Liver (tissue), 9 donors: ENCODE results near the gene PPP2R5C. TPM values are rescaled to one million over a fixed set of nuclear protein-coding genes. Genes with fewer than 3 reads are reported as not detected.

Experiments used
- DNase-seq: peaks from one replicate; pipeline ENCODE4 v3.0.0-alpha.2; 2017; ENCODE audit warnings: low spot score
- H3K27ac ChIP-seq, 2 donors: one replicate each; pipeline ENCODE4 v1.7.0; 2013; ENCODE audit warnings: inconsistent platforms in 2 of 2, low read length in 2 of 2, control low read depth in 1 of 2, low read depth in 1 of 2, mild to moderate bottlenecking in 1 of 2
- H3K27me3 ChIP-seq, 4 donors: one replicate each; pipeline versions ENCODE4 v1.6.1 to v1.7.0; 2013; ENCODE audit warnings: low read length in 3 of 4, inconsistent platforms in 1 of 4, mild to moderate bottlenecking in 1 of 4, moderate library complexity in 1 of 4; ENCODE audit not compliant: control insufficient read depth in 4 of 4, insufficient read depth in 4 of 4
- H3K36me3 ChIP-seq, 4 donors: one replicate each; pipeline versions ENCODE4 v1.6.1 to v1.7.0; 2013; ENCODE audit warnings: low read length in 3 of 4, mild to moderate bottlenecking in 3 of 4, low read depth in 1 of 4, moderate library complexity in 1 of 4; ENCODE audit not compliant: control insufficient read depth in 4 of 4, insufficient read depth in 3 of 4
- H3K4me1 ChIP-seq, 4 donors: one replicate each; pipeline versions ENCODE4 v1.6.1 to v1.7.0; 2013; ENCODE audit warnings: low read length in 3 of 4, mild to moderate bottlenecking in 3 of 4, moderate library complexity in 1 of 4; ENCODE audit not compliant: control insufficient read depth in 4 of 4, insufficient read depth in 4 of 4
- H3K4me3 ChIP-seq, 3 donors: one replicate each; pipeline versions ENCODE4 v1.6.1 to v1.7.0; 2013; ENCODE audit warnings: low read length in 3 of 3, control low read depth in 1 of 3, low read depth in 1 of 3, mild to moderate bottlenecking in 1 of 3
- H3K9ac ChIP-seq, 2 donors: one replicate each; pipeline ENCODE4 v1.7.0; 2013; ENCODE audit warnings: low read length in 2 of 2, mild to moderate bottlenecking in 2 of 2, moderate library complexity in 2 of 2, control low read depth in 1 of 2, low read depth in 1 of 2
- H3K9me3 ChIP-seq, 4 donors: one replicate each; pipeline versions ENCODE4 v1.6.1 to v1.7.0; 2013; ENCODE audit warnings: low read length in 3 of 4; ENCODE audit not compliant: control insufficient read depth in 4 of 4
- ATF3 ChIP-seq: IDR thresholded peaks from 2 replicates; pipeline ENCODE4 v1.6.1; 2016; ENCODE audit warnings: antibody characterized with exemption
- CTCF ChIP-seq: fragments of 150-350 bp; IDR thresholded peaks from 2 replicates; pipeline ENCODE4 v1.5.1; 2017; ENCODE audit warnings: improper control_type of control experiment, low read depth, low read length; ENCODE audit not compliant: missing input control
- EGR1 ChIP-seq, 2 donors: IDR thresholded peaks; 2 replicates each; pipeline ENCODE4 v1.6.1; 2016 to 2018; ENCODE audit warnings: antibody characterized with exemption in 2 of 2, low read depth in 2 of 2
- FOXA1 ChIP-seq: IDR thresholded peaks from 2 replicates; pipeline ENCODE4 v1.6.1; 2016; ENCODE audit warnings: antibody characterized with exemption
- FOXA2 ChIP-seq: IDR thresholded peaks from 2 replicates; pipeline ENCODE4 v1.6.1; 2016; ENCODE audit warnings: antibody characterized with exemption
- GABPA ChIP-seq, 2 donors: IDR thresholded peaks in 1 of 2; conservative IDR thresholded peaks in 1 of 2; 2 replicates each; pipeline ENCODE4 v1.6.1; 2016; ENCODE audit warnings: antibody characterized with exemption in 2 of 2, mild to moderate bottlenecking in 1 of 2, moderate library complexity in 1 of 2
- HNF4A ChIP-seq, 2 donors: conservative IDR thresholded peaks; 2 replicates each; pipeline ENCODE4 v1.6.1; 2016; ENCODE audit warnings: antibody characterized with exemption in 2 of 2, mild to moderate bottlenecking in 2 of 2
- HNF4G ChIP-seq: IDR thresholded peaks from 2 replicates; pipeline ENCODE4 v1.6.1; 2016; ENCODE audit warnings: antibody characterized with exemption
- JUND ChIP-seq, 2 donors: IDR thresholded peaks; 2 replicates each; pipeline ENCODE4 v1.6.1; 2016; ENCODE audit warnings: antibody characterized with exemption in 2 of 2
- RAD21 ChIP-seq, 2 donors: IDR thresholded peaks; 2 replicates each; pipeline ENCODE4 v1.6.1; 2016; ENCODE audit warnings: antibody characterized with exemption in 2 of 2, mild to moderate bottlenecking in 2 of 2
- REST ChIP-seq: IDR thresholded peaks from 2 replicates; pipeline ENCODE4 v1.6.1; 2016; ENCODE audit warnings: antibody characterized with exemption, mild to moderate bottlenecking
- RXRA ChIP-seq, 2 donors: IDR thresholded peaks; 2 replicates each; pipeline ENCODE4 v1.6.1; 2017 to 2018; ENCODE audit warnings: antibody characterized with exemption in 2 of 2, mild to moderate bottlenecking in 1 of 2
- SP1 ChIP-seq: IDR thresholded peaks from 2 replicates; pipeline ENCODE4 v1.6.1; 2018; ENCODE audit warnings: antibody characterized with exemption, mild to moderate bottlenecking
- TAF1 ChIP-seq: conservative IDR thresholded peaks from 2 replicates; pipeline ENCODE4 v1.6.1; 2016; ENCODE audit warnings: antibody characterized with exemption, mild to moderate bottlenecking
- YY1 ChIP-seq: IDR thresholded peaks from 2 replicates; pipeline ENCODE4 v1.6.1; 2016; ENCODE audit warnings: antibody characterized with exemption, mild to moderate bottlenecking
- WGBS: extraction: QIAGEN DNeasy Blood & Tissue Kit; methylation state at CpG from one replicate; pipeline ENCODE4 v1.1.7; 2013; 5-methylcytosine and 5-hydroxymethylcytosine counted together
- polyA plus RNA-seq, 2 donors: library from polyadenylated mRNA; stranded (reverse) in 1 of 2; unstranded in 1 of 2; fragments of 200-250 nt in 1 of 2; fragments of >200 nt in 1 of 2; fragmentation: Nextera tagmentation in 1 of 2; extraction: Ambion mirVana in 1 of 2; gene quantifications; one replicate each; pipeline versions ENCODE4 v1.2.1 to v1.2.3, GENCODE V29; 2013 to 2015
- total RNA-seq, 2 donors: library from RNA; depleted of rRNA; stranded (reverse); fragments of >200 nt; gene quantifications; one replicate each; pipeline ENCODE4 v1.2.3, GENCODE V29; 2014
- TF ChIP-seq, protein P1 (sequence below): IDR thresholded peaks from 2 replicates; pipeline ENCODE4 v1.6.1; 2016; ENCODE audit warnings: antibody characterized with exemption
- TF ChIP-seq, protein P2 (sequence below): IDR thresholded peaks from 2 replicates; pipeline ENCODE4 v1.6.1; 2016; ENCODE audit warnings: antibody characterized with exemption
- donor health status: healthy.
- donor health status: healthy.
- donor health status: healthy.
- donor health status: healthy.
- donor health status: healthy.

The PPP2R5C gene
- total and polyA plus RNA-seq, 4 donors = 33.5 to 52.3 (median 43.9) TPM

- Histone ChIP-seq H3K4me3 (no peak overlapping the region), H3K9me3 (no peaks in the 10 kb centered on the region), H3K27me3 (no peaks in the 10 kb centered on the region), H3K4me1 (peaks cover 3 to 7% (median 5%) of the 10 kb centered on the region in 4 donors), H3K36me3 (peaks cover 0 to 3% (median 0%) of the 10 kb centered on the region in 4 donors), H3K9ac (no peak overlapping the region), H3K27ac (no peak overlapping the region)
- no peak for TF ChIP-seq RAD21 (IDR thresholded peaks at IDR 0.05)
- TF ChIP-seq TAF1 = no peak
- no peak for TF ChIP-seq HNF4A (conservative IDR thresholded peaks at IDR 0.05)
- no peak for TF ChIP-seq GABPA (IDR thresholded peaks at IDR 0.05 in 1 of 2, conservative IDR thresholded peaks at IDR 0.05 in 1 of 2)
- TF ChIP-seq, protein P1, sequence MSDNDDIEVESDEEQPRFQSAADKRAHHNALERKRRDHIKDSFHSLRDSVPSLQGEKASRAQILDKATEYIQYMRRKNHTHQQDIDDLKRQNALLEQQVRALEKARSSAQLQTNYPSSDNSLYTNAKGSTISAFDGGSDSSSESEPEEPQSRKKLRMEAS = no peak
- TF ChIP-seq FOXA1 = no peak
- TF ChIP-seq JUND (IDR thresholded peaks at IDR 0.05) = no peak
- TF ChIP-seq REST = no peak
- no peak for TF ChIP-seq YY1
- TF ChIP-seq, protein P2, sequence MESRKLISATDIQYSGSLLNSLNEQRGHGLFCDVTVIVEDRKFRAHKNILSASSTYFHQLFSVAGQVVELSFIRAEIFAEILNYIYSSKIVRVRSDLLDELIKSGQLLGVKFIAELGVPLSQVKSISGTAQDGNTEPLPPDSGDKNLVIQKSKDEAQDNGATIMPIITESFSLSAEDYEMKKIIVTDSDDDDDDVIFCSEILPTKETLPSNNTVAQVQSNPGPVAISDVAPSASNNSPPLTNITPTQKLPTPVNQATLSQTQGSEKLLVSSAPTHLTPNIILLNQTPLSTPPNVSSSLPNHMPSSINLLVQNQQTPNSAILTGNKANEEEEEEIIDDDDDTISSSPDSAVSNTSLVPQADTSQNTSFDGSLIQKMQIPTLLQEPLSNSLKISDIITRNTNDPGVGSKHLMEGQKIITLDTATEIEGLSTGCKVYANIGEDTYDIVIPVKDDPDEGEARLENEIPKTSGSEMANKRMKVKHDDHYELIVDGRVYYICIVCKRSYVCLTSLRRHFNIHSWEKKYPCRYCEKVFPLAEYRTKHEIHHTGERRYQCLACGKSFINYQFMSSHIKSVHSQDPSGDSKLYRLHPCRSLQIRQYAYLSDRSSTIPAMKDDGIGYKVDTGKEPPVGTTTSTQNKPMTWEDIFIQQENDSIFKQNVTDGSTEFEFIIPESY = no peak
- TF ChIP-seq ATF3 = no peak
- TF ChIP-seq EGR1 (IDR thresholded peaks at IDR 0.05; ENCODE audit: low read depth in 2 of 2) = no peak
- no peak for TF ChIP-seq CTCF
- TF ChIP-seq FOXA2 = no peak
- no peak for TF ChIP-seq SP1
- no peak for DNase-seq
- WGBS = 98% methylated on average over 8 of the region's 8 CpGs
Observed at GRCh38 chr14:101796016-101796415, 34.5 kb downstream of the PPP2R5C start.

- Histone ChIP-seq H3K4me1 (peaks cover 3 to 7% (median 5%) of the 10 kb centered on the region in 4 donors), H3K36me3 (peaks cover 0 to 3% (median 0%) of the 10 kb centered on the region in 4 donors), H3K27ac (no peak overlapping the region), H3K9me3 (no peaks in the 10 kb centered on the region), H3K27me3 (no peaks in the 10 kb centered on the region), H3K9ac (no peak overlapping the region), H3K4me3 (no peak overlapping the region)
- WGBS = 97% methylated on average over 10 of the region's 10 CpGs
- DNase-seq = no peak
- TF ChIP-seq FOXA2 (no peak), GABPA (IDR thresholded peaks at IDR 0.05 in 1 of 2, conservative IDR thresholded peaks at IDR 0.05 in 1 of 2) (no peak), ATF3 (no peak), REST (no peak), HNF4G (no peak), RAD21 (IDR thresholded peaks at IDR 0.05) (no peak), CTCF (no peak), RXRA (IDR thresholded peaks at IDR 0.05) (no peak)
Observed at GRCh38 chr14:101796479-101796878, 35.0 kb downstream of the PPP2R5C start.
